ENCODE data around the gene CCDC159. TPM values are rescaled to one million over a fixed set of nuclear protein-coding genes. Genes with fewer than 3 reads are reported as not detected.

The CCDC159 gene
- total RNA-seq, 2 donors from 2014 or later, result 26.5 to 32.6 TPM

GRCh38 chr19:11373885-11374432, 27.6 kb downstream of the CCDC159 start:
- Histone ChIP-seq H3K27me3 (no peaks in the 10 kb centered on the region), H3K36me3 (replicated peaks in 1 of 2; ENCODE audit: insufficient read depth in 1 of 2, low read depth in 2 of 2) (no peaks in the 10 kb centered on the region), H3K4me3 (no peak overlapping the region), H3K4me1 (peaks cover 36% of the 10 kb centered on the region), H3K27ac (peak overlapping the region; percentile 89 to 97 (median 96)), H3K9me3 (no peaks in the 10 kb centered on the region)
- TF ChIP-seq POLR2A (IDR thresholded peaks at IDR 0.05) (no peak), CTCF (IDR thresholded peaks at IDR 0.05) (no peak)
- WGBS, 2 donors, result 24 to 36% methylated on average over 11 of the region's 11 CpGs
- intact Hi-C loops (cut with DNase I), result no loop called here
- DNase-seq (no peak), ATAC-seq (no peak)

DNA sequence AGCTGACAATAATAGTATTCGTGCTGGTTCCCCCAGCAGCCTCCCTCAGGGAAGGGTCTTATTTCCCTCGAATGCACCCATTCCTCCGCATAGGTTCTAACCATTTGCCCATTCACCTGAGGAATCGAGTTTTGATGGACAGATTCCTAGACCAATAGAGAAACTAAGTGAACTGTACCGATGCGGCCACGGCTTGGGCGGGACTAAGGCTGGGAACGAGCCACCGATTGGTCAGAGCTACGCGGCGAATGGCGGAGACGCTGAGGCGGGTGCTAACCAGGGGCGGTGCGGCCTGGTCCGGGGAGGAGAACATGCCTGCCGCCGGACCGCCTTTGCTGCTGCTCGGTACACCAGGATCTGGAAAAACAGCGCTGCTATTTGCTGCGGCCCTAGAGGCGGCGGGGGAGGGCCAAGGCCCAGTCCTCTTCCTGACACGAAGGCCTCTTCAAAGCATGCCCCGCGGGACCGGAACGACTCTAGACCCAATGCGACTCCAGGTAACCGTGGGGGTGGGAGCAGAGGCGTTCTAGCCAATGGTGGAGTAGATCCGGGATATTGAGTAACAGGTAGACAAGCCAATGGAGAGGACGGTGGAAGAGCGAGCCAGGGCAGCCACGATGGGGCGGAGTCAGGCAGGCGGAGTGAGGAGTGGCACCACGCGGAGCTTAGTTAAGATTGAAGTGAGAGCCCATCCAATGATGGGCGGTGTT, 28.3 kb downstream of the CCDC159 start, which contains the start of gene SWSAP1:
TSS of gene SWSAP1 (plus strand) at position 234 of the 710 bp plus-strand sequence. CDS start at position 249, 15 bp downstream.
- no peaks in the 10 kb centered on the region for H3K9me3 ChIP-seq
- H3K4me1 ChIP-seq, result peaks cover 36% of the 10 kb centered on the region
- TF ChIP-seq CTCF (IDR thresholded peaks at IDR 0.05) (no peak), POLR2A (IDR thresholded peaks at IDR 0.05) (peak; percentile 28 to 86 (median 85))
- DNase-seq (peak; percentile 98 to 100 (median 98)), ATAC-seq (peak; percentile 95)
- peak within 1 kb of the TSS in 1 of 2 donors; percentile 53 for H3K4me3 ChIP-seq
- peak within 1 kb of the TSS; percentile 89 to 97 (median 96) for H3K27ac ChIP-seq
- intact Hi-C loops (cut with DNase I), result no loop called here
- H3K27me3 ChIP-seq, result no peaks in the 10 kb centered on the region
- 0% methylated on average over 28 to 44 of the region's 44 CpGs for WGBS, 2 donors
- H3K36me3 ChIP-seq (replicated peaks in 1 of 2; ENCODE audit: insufficient read depth in 1 of 2, low read depth in 2 of 2), result no peaks in the 10 kb centered on the region

- Histone ChIP-seq H3K4me1 (peaks cover 40% of the 10 kb centered on the region), H3K27ac (peak overlapping the region; percentile 69 to 97 (median 96)), H3K9me3 (no peaks in the 10 kb centered on the region), H3K36me3 (replicated peaks in 1 of 2; ENCODE audit: insufficient read depth in 1 of 2, low read depth in 2 of 2) (no peaks in the 10 kb centered on the region), H3K27me3 (no peaks in the 10 kb centered on the region), H3K4me3 (no peak overlapping the region)
- ATAC-seq (no peak), DNase-seq (peak; percentile 38 to 65 (median 59))
- WGBS, 2 donors, result 15 to 20% methylated on average over 17 to 26 of the region's 27 CpGs
- no peak for TF ChIP-seq CTCF (IDR thresholded peaks at IDR 0.05)
- TF ChIP-seq POLR2A (IDR thresholded peaks at IDR 0.05), result peak in 2 of 3 donors; percentile 35 to 75
- intact Hi-C loops (cut with DNase I), result no loop called here
These were observed 29.0 kb downstream of the CCDC159 start for GRCh38 chr19:11375143-11375948.

- ATAC-seq, result no peak
- Histone ChIP-seq H3K27me3 (no peaks in the 10 kb centered on the region), H3K4me1 (peaks cover 53% of the 10 kb centered on the region), H3K27ac (peak overlapping the region in 1 of 4 donors; percentile 10), H3K36me3 (replicated peaks in 1 of 2; ENCODE audit: insufficient read depth in 1 of 2, low read depth in 2 of 2) (no peaks in the 10 kb centered on the region), H3K9me3 (no peaks in the 10 kb centered on the region), H3K4me3 (no peak overlapping the region)
- intact Hi-C loops (cut with DNase I), result no loop called here
- DNase-seq, result peak in 2 of 4 donors; percentile 26 to 46
- TF ChIP-seq CTCF (IDR thresholded peaks at IDR 0.05) (no peak), POLR2A (IDR thresholded peaks at IDR 0.05) (no peak)
These were observed 30.9 kb downstream of the CCDC159 start for GRCh38 chr19:11377237-11377636.
